ENCODE measurements around the gene FCRL2. TPM values are rescaled to one million over a fixed set of nuclear protein-coding genes. Genes with fewer than 3 reads are reported as not detected.

The FCRL2 gene
- total RNA-seq, 1 experiment from 2014 or later: not detected

Other genes with a start within 250 kb of the FCRL2 start
- gene FCRL5, start 224.6 kb downstream of the FCRL2 start, total RNA-seq (2014; rRNA removed; shearing (Covaris generic)): not detected in 2 replicates
- not detected in 2 replicates for gene FCRL4, start 179.0 kb downstream of the FCRL2 start, total RNA-seq (2014; rRNA removed; shearing (Covaris generic))
- gene FCRL3, start 76.4 kb downstream of the FCRL2 start, total RNA-seq (2014; rRNA removed; shearing (Covaris generic)): not detected in 2 replicates
- gene FCRL1, start 43.0 kb upstream of the FCRL2 start, total RNA-seq (2014; rRNA removed; shearing (Covaris generic)): 0.28 TPM in 1 of 2 replicates, not detected in the other
- gene CD5L, start 64.7 kb upstream of the FCRL2 start, total RNA-seq (2014; rRNA removed; shearing (Covaris generic)): not detected in 2 replicates
- gene KIRREL1, start 216.5 kb upstream of the FCRL2 start, total RNA-seq (2014; rRNA removed; shearing (Covaris generic)): 6.8 and 7.3 TPM in 2 replicates